IPS-20b (cell line): ENCODE results near the gene AGK.
"Not testable (repeated sequence)": the region's sequence is repeated elsewhere in the genome, so short reads cannot be mapped to it uniquely, and the experiment has no call there.

Experiments
- H3K27ac ChIP-seq: one replicate; pipeline ENCODE4 v1.5.1; 2013; ENCODE audit warnings: low read length
- H3K27me3 ChIP-seq: 2 replicates; pipeline ENCODE4 v1.6.1; 2013; ENCODE audit warnings: mild to moderate bottlenecking, low read length, inconsistent platforms; ENCODE audit not compliant: insufficient read depth
- H3K36me3 ChIP-seq: 2 replicates; pipeline ENCODE4 v1.6.1; 2013; ENCODE audit warnings: low read depth, mild to moderate bottlenecking, inconsistent platforms, low read length, moderate library complexity; ENCODE audit not compliant: insufficient read depth
- H3K4me1 ChIP-seq: 2 replicates; pipeline ENCODE4 v1.6.1; 2013; ENCODE audit warnings: mild to moderate bottlenecking, control low read depth, inconsistent platforms, low read length, moderate library complexity; ENCODE audit not compliant: insufficient read depth
- H3K4me3 ChIP-seq: 2 replicates; pipeline ENCODE4 v1.5.1; 2013; ENCODE audit warnings: mild to moderate bottlenecking, low read length, inconsistent platforms
- H3K9ac ChIP-seq: 2 replicates; pipeline ENCODE4 v1.6.1; 2013; ENCODE audit warnings: low read depth, mild to moderate bottlenecking, inconsistent platforms, low read length, moderate library complexity
- H3K9me3 ChIP-seq: 2 replicates; pipeline ENCODE4 v1.6.1; 2013; ENCODE audit warnings: mild to moderate bottlenecking, low read depth, low read length, inconsistent platforms; ENCODE audit not compliant: insufficient read depth

AGK gene

GRCh38 chr7:141689072-141689825, 138.0 kb downstream of the AGK start:
- H3K9me3 ChIP-seq, H3K4me3 ChIP-seq, H3K27ac ChIP-seq, H3K9ac ChIP-seq, H3K27me3 ChIP-seq: not testable (repeated sequence)
- Histone ChIP-seq H3K4me1 (peaks cover 14% of the 10 kb centered on the region; the same call in 1 of the 2 replicates), H3K36me3 (peaks cover 15% of the 10 kb centered on the region)

DNA sequence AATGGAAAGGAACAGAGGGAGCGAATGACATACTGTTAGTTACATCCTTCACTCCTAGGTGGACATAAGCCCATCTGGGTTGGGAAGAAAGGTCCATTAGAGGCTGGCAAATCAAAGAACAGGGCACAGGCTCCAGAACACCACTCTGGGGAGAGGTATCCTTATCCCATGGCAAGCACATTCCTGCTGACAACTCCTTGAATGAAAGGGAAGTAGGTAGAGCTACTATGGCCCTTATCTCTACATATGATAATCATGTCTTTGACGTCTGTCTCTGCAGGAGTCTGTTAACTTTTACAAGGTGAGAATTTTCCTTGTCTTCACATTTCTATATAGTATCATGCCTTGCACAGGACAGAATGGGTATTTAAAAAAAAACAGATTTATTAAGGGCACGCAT, 140.3 kb downstream of the AGK start:
- Histone ChIP-seq H3K4me1 (peaks cover 16% of the 10 kb centered on the region; the same call in 1 of the 2 replicates), H3K27ac (no peak overlapping the region), H3K4me3 (no peak overlapping the region), H3K9me3 (no peaks in the 10 kb centered on the region), H3K9ac (no peak overlapping the region), H3K27me3 (no peaks in the 10 kb centered on the region), H3K36me3 (no peaks in the 10 kb centered on the region)

DNA sequence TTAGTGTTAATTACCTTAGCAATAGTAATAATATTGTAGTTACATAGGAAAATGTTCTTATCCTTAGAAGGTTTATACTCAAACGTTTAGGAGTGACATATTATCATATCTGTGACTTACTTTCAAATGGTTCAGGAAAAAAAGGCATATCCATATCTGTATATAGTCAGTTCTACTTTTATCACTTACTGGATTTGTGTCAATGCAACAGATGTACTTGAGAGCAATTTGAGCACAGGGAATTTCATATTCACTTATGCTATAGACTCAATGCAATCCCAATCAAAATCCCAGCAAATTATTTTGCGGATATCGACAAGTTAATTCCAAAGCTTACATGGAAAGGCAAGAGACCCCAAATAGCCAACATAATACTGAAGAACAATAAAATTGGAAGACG, 140.8 kb downstream of the AGK start:
- H3K27ac ChIP-seq: no peak overlapping the region
- no peaks in the 10 kb centered on the region for H3K27me3 ChIP-seq
- no peaks in the 10 kb centered on the region for H3K9me3 ChIP-seq
- peaks cover 20% of the 10 kb centered on the region; the same call in 1 of the 2 replicates for H3K4me1 ChIP-seq
- H3K9ac ChIP-seq: no peak overlapping the region
- no peaks in the 10 kb centered on the region for H3K36me3 ChIP-seq
- no peak overlapping the region for H3K4me3 ChIP-seq

- Histone ChIP-seq H3K36me3 (no peaks in the 10 kb centered on the region), H3K4me1 (peaks cover 30% of the 10 kb centered on the region), H3K4me3 (no peak overlapping the region), H3K9ac (no peak overlapping the region), H3K9me3 (no peaks in the 10 kb centered on the region), H3K27me3 (no peaks in the 10 kb centered on the region), H3K27ac (no peak overlapping the region)
Measured at GRCh38 chr7:141693082-141693481, 141.9 kb downstream of the AGK start.

GRCh38 chr7:141695803-141696289, 144.6 kb downstream of the AGK start:
- Histone ChIP-seq H3K36me3 (no peaks in the 10 kb centered on the region), H3K4me3 (no peak overlapping the region), H3K4me1 (peaks cover 28% of the 10 kb centered on the region), H3K27ac (no peak overlapping the region), H3K9me3 (no peaks in the 10 kb centered on the region), H3K27me3 (peaks cover 6% of the 10 kb centered on the region; the same call in 1 of the 2 replicates), H3K9ac (no peak overlapping the region)

DNA sequence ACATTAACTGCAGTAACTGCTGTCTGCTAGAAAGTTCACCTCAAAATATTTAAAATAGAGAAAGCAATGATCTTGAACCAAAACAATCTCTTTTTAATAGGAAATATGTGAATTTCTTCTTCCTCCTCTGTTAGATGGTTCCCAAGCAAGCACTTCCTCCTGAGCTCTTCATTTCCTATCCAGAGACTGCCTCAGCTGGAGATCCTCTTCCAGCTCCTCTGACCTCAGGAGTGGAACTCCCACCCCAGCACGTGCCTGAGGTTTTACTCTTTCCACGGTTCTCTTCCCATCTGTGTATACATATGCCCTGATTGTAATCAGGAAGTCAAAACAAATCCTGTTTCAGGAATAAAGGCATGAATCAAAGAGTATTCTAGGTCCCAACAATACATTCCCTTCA, 145.1 kb downstream of the AGK start:
- Histone ChIP-seq H3K9me3 (no peaks in the 10 kb centered on the region), H3K9ac (no peak overlapping the region), H3K4me3 (no peak overlapping the region), H3K4me1 (peaks cover 28% of the 10 kb centered on the region), H3K27ac (no peak overlapping the region), H3K27me3 (peaks cover 8% of the 10 kb centered on the region; the same call in 1 of the 2 replicates), H3K36me3 (no peaks in the 10 kb centered on the region)

DNA sequence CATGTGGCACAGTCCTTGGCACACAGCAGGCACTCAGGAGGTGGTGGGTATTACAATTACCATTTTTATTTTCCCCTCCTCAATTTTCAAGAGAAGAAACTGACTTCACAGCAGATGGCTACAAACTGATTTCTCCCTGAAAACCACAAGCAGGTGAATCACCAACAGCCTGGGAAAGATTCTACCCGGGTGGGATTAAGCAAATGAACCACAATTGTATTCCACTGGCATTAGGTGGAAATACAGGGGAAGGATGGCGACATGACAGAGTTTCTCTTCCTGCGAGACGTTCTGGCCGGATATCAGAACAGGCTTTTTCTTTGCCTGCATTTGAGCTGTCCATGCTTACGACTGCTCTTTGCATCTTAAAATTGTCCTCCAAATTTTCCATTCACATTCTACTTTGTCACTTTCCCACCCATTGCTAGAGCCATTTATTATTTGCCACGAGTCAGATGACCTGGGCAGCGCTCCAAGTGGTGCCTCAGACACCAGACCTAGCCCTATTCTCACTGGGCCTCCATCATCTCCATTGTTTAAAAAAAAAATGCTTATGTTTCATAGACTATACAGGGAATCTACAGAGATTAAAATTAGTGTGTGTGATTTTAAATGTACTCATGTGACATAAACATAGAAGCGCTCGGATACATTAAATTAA, 146.1 kb downstream of the AGK start:
- H3K4me3 ChIP-seq: no peak overlapping the region
- no peaks in the 10 kb centered on the region for H3K9me3 ChIP-seq
- H3K4me1 ChIP-seq: peaks cover 24% of the 10 kb centered on the region
- no peak overlapping the region for H3K9ac ChIP-seq
- H3K36me3 ChIP-seq: no peaks in the 10 kb centered on the region
- no peak overlapping the region for H3K27ac ChIP-seq
- peaks cover 9% of the 10 kb centered on the region for H3K27me3 ChIP-seq

DNA sequence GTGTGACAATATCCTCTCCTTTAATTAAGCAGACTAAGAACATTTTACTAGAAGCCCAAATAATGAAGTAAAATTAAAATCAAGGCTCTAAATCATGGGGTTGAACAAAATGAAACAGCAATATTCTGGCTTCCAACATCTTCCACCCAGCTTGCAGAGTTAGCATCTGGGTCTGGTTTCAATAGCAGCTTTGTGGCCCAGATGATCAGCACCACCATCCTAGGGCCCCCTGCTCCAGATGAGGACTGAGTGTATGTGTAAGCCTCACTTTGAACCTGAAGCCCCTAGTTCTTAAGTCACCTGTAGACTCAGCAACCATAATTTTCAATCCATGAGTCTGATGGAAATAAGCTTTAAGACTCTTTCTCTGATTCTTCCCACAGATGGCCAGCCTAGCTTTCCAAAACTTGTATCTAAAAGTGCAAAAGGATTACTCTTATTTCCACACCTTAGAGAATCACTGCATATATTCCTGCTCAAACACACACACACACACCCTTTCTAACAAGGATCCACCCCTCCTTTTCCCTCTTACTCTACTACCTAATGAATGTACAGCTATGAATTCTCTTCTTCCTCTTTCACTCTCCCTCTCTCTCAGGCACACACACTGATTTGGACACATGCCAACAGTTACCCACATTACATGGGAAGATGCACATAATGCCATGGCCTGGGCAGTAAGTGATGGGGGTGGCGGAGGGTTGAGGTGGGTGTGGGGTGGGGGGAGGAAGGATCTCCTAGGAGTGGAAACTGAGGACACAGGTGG, 147.2 kb downstream of the AGK start:
- no peaks in the 10 kb centered on the region for H3K9me3 ChIP-seq
- peaks cover 20% of the 10 kb centered on the region for H3K27me3 ChIP-seq
- H3K4me3 ChIP-seq: no peak overlapping the region
- H3K9ac ChIP-seq: no peak overlapping the region
- H3K27ac ChIP-seq: no peak overlapping the region
- H3K36me3 ChIP-seq: no peaks in the 10 kb centered on the region
- H3K4me1 ChIP-seq: peaks cover 24% of the 10 kb centered on the region

- Histone ChIP-seq H3K27me3 (peaks cover 30% of the 10 kb centered on the region), H3K4me1 (peaks cover 27% of the 10 kb centered on the region), H3K9ac (no peak overlapping the region), H3K4me3 (no peak overlapping the region), H3K27ac (no peak overlapping the region), H3K9me3 (no peaks in the 10 kb centered on the region), H3K36me3 (no peaks in the 10 kb centered on the region)
Measured at GRCh38 chr7:141699860-141700259, 148.7 kb downstream of the AGK start.

DNA sequence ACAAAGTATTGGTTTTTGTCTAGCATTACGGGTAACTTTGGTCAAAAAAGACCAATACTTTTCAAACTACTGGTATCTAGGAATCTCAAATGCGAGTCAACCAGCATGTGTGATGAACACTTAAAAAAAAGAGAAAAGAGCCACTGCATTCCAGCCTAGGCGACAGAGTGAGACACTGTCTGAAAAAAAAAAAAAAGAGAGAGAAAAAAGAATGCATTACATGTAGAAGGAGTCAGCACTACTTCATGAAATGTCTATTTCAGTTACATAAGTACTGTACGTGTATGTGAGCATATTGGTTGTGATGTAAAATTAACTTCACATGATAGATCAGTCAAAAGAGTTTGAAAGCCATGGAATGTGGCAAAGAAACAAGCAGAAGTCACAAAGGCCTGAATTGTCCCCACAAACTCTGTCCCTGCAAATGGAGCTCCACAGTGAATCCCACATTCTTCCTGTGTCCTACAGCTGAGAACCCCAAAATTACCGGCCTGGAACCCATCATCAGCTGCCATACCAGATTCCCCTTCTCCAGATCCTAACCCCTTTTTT, 149.2 kb downstream of the AGK start:
- Histone ChIP-seq H3K36me3 (no peaks in the 10 kb centered on the region), H3K9ac (peak overlapping the region; percentile 69; the same call in 1 of the 2 replicates), H3K27me3 (peaks cover 30% of the 10 kb centered on the region), H3K4me1 (peaks cover 27% of the 10 kb centered on the region), H3K9me3 (no peaks in the 10 kb centered on the region), H3K27ac (no peak overlapping the region), H3K4me3 (peak overlapping the region; percentile 88)

DNA sequence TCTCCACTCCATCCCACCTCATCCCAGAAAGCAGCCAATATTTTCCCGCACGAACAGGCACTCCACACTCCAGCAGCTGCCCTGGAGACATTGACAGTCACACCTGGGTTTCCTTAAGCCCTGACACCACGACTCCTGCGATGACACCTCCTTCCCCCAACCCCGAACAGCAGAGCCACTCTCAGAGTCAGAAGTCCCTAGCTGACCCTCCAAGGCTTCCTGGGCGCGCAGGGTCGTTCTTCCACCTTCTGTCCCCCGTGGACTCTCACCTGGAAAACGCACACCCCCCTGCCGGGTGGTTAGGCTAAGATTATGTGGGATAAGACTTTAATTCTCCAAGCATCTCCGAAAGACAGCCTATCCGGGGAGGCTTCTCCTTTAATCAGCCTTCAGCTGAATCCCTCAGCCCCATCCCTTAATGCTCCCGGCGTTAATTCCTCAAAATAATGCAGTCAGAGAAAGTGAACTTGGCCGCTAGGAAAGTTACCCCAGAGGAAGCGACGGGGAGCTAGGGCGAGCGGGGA, 149.7 kb downstream of the AGK start:
- H3K4me3 ChIP-seq: peak overlapping the region; percentile 88
- no peaks in the 10 kb centered on the region for H3K9me3 ChIP-seq
- H3K9ac ChIP-seq: peak overlapping the region; percentile 69; the same call in 1 of the 2 replicates
- H3K4me1 ChIP-seq: peaks cover 27% of the 10 kb centered on the region
- no peaks in the 10 kb centered on the region for H3K36me3 ChIP-seq
- peaks cover 30% of the 10 kb centered on the region for H3K27me3 ChIP-seq
- H3K27ac ChIP-seq: no peak overlapping the region
